GM13976 (cell line): ENCODE results near the gene PTPRQ.

Experiments
- DNase-seq: peaks from one replicate; pipeline ENCODE4 v3.0.0; 2012; ENCODE audit warnings: low spot score
- CTCF ChIP-seq: IDR thresholded peaks from 2 replicates; pipeline ENCODE4 v1.5.1; 2012; ENCODE audit warnings: borderline replicate concordance, mild to moderate bottlenecking; ENCODE audit not compliant: insufficient read depth; ENCODE audit errors: extremely low read depth, missing control alignments, control extremely low read depth
- in situ Hi-C: fragments of 300-500 bp; cut with MboI; formaldehyde crosslinking; loops from one replicate; pipeline ENCODE4 v1.12.0; 2022; ENCODE audit warnings: low sequenced_read_pairs, mixed read lengths, inconsistent platforms; ENCODE audit not compliant: unreplicated experiment

PTPRQ gene

GRCh38 chr12:80422550-80422949, 21.5 kb upstream of the PTPRQ start:
- no peak for TF ChIP-seq CTCF
- in situ Hi-C loops, result no loop called here
- DNase-seq, result no peak

GRCh38 chr12:80432061-80432460, 12.0 kb upstream of the PTPRQ start:
- DNase-seq, result no peak
- TF ChIP-seq CTCF, result no peak
- in situ Hi-C loops, result no loop called here

GRCh38 chr12:80441921-80442320, 2.1 kb upstream of the PTPRQ start:
- no peak for TF ChIP-seq CTCF
- no peak for DNase-seq
- in situ Hi-C loops, result no loop called here

- DNase-seq, result no peak
- in situ Hi-C loops, result no loop called here
- TF ChIP-seq CTCF, result no peak
Observed at GRCh38 chr12:80442426-80443222, 1.4 kb upstream of the PTPRQ start.

GRCh38 chr12:80445083-80445793, 1.2 kb downstream of the PTPRQ start:
- no peak for TF ChIP-seq CTCF
- in situ Hi-C loops, result no loop called here
- DNase-seq, result no peak

GRCh38 chr12:80456513-80456912, 12.5 kb downstream of the PTPRQ start:
- in situ Hi-C loops, result no loop called here
- TF ChIP-seq CTCF, result no peak
- no peak for DNase-seq
